ENCODE results near the gene RAB43.
"Not testable (repeated sequence)": the region's sequence is repeated elsewhere in the genome, so short reads cannot be mapped to it uniquely, and the experiment has no call there.

Gene RAB43

GRCh38 chr3:129121016-129121791 lies 400 bp downstream of the RAB43 start:
- Histone ChIP-seq H3K4me1 (ENCODE audit: control insufficient read depth in 1 of 2, insufficient read depth in 2 of 2, low read length in 2 of 2) (peaks cover 52 to 57% of the 10 kb centered on the region in 2 donors), H3K9ac (ENCODE audit: low read depth in 1 of 2, low read length in 2 of 2) (peak overlapping the region; percentile 65 to 86), H3K27ac (ENCODE audit: low read depth, low read length) (peak overlapping the region; percentile 76), H3K4me3 (ENCODE audit: low read depth in 1 of 2, low read length in 2 of 2) (peak overlapping the region; percentile 74 to 83), H3K27me3 (ENCODE audit: control insufficient read depth in 1 of 2, insufficient read depth in 2 of 2, low read length in 2 of 2) (no peaks in the 10 kb centered on the region), H3K36me3 (ENCODE audit: control insufficient read depth in 1 of 2, insufficient read depth in 2 of 2, low read length in 2 of 2) (peaks cover 3 to 4% of the 10 kb centered on the region in 2 donors), H3K9me3 (ENCODE audit: control insufficient read depth in 1 of 2, low read length in 2 of 2) (no peaks in the 10 kb centered on the region)

GRCh38 chr3:129120254-129121004 lies 1.2 kb downstream of the RAB43 start:
- Histone ChIP-seq H3K36me3 (ENCODE audit: control insufficient read depth in 1 of 2, insufficient read depth in 2 of 2, low read length in 2 of 2) (peaks cover 3 to 4% of the 10 kb centered on the region in 2 donors), H3K4me3 (ENCODE audit: low read depth in 1 of 2, low read length in 2 of 2) (peak overlapping the region; percentile 74 to 83), H3K27me3 (ENCODE audit: control insufficient read depth in 1 of 2, insufficient read depth in 2 of 2, low read length in 2 of 2) (no peaks in the 10 kb centered on the region), H3K9me3 (ENCODE audit: control insufficient read depth in 1 of 2, low read length in 2 of 2) (no peaks in the 10 kb centered on the region), H3K4me1 (ENCODE audit: control insufficient read depth in 1 of 2, insufficient read depth in 2 of 2, low read length in 2 of 2) (peaks cover 55 to 60% of the 10 kb centered on the region in 2 donors), H3K9ac (ENCODE audit: low read depth in 1 of 2, low read length in 2 of 2) (peak overlapping the region; percentile 65 to 86), H3K27ac (ENCODE audit: low read depth, low read length) (peak overlapping the region; percentile 76)

GRCh38 chr3:129119365-129120100 lies 2.1 kb downstream of the RAB43 start:
- Histone ChIP-seq H3K27me3 (ENCODE audit: control insufficient read depth in 1 of 2, insufficient read depth in 2 of 2, low read length in 2 of 2) (no peaks in the 10 kb centered on the region), H3K36me3 (ENCODE audit: control insufficient read depth in 1 of 2, insufficient read depth in 2 of 2, low read length in 2 of 2) (peaks cover 3 to 9% of the 10 kb centered on the region in 2 donors), H3K4me1 (ENCODE audit: control insufficient read depth in 1 of 2, insufficient read depth in 2 of 2, low read length in 2 of 2) (peaks cover 55 to 61% of the 10 kb centered on the region in 2 donors), H3K27ac (ENCODE audit: low read depth, low read length) (peak overlapping the region; percentile 76), H3K9me3 (ENCODE audit: control insufficient read depth in 1 of 2, low read length in 2 of 2) (no peaks in the 10 kb centered on the region), H3K9ac (ENCODE audit: low read depth in 1 of 2, low read length in 2 of 2) (peak overlapping the region; percentile 65 to 86), H3K4me3 (ENCODE audit: low read depth in 1 of 2, low read length in 2 of 2) (peak overlapping the region; percentile 74 to 83)

- H3K4me1 ChIP-seq (ENCODE audit: control insufficient read depth in 1 of 2, insufficient read depth in 2 of 2, low read length in 2 of 2): peaks cover 54 to 66% of the 10 kb centered on the region in 2 donors
- no peak overlapping the region for H3K27ac ChIP-seq (ENCODE audit: low read depth, low read length)
- H3K36me3 ChIP-seq (ENCODE audit: control insufficient read depth in 1 of 2, insufficient read depth in 2 of 2, low read length in 2 of 2): peaks cover 3 to 11% of the 10 kb centered on the region in 2 donors
- no peaks in the 10 kb centered on the region for H3K27me3 ChIP-seq (ENCODE audit: control insufficient read depth in 1 of 2, insufficient read depth in 2 of 2, low read length in 2 of 2)
- H3K9ac ChIP-seq (ENCODE audit: low read depth in 1 of 2, low read length in 2 of 2): peak overlapping the region in 1 of 2 donors; percentile 65
- no peaks in the 10 kb centered on the region for H3K9me3 ChIP-seq (ENCODE audit: control insufficient read depth in 1 of 2, low read length in 2 of 2)
- H3K4me3 ChIP-seq (ENCODE audit: low read depth in 1 of 2, low read length in 2 of 2): peak overlapping the region; percentile 74 to 83
Observed at GRCh38 chr3:129118745-129119144, 2.9 kb downstream of the RAB43 start.

- no peak overlapping the region for H3K4me3 ChIP-seq (ENCODE audit: low read depth in 1 of 2, low read length in 2 of 2)
- peaks cover 3 to 14% of the 10 kb centered on the region in 2 donors for H3K36me3 ChIP-seq (ENCODE audit: control insufficient read depth in 1 of 2, insufficient read depth in 2 of 2, low read length in 2 of 2)
- H3K9me3 ChIP-seq (ENCODE audit: control insufficient read depth in 1 of 2, low read length in 2 of 2): no peaks in the 10 kb centered on the region
- no peak overlapping the region for H3K9ac ChIP-seq (ENCODE audit: low read depth in 1 of 2, low read length in 2 of 2)
- H3K4me1 ChIP-seq (ENCODE audit: control insufficient read depth in 1 of 2, insufficient read depth in 2 of 2, low read length in 2 of 2): peaks cover 38 to 59% of the 10 kb centered on the region in 2 donors
- H3K27ac ChIP-seq (ENCODE audit: low read depth, low read length): no peak overlapping the region
- no peaks in the 10 kb centered on the region for H3K27me3 ChIP-seq (ENCODE audit: control insufficient read depth in 1 of 2, insufficient read depth in 2 of 2, low read length in 2 of 2)
Observed at GRCh38 chr3:129117134-129117533, 4.5 kb downstream of the RAB43 start.

GRCh38 chr3:129116482-129116946 lies 5.1 kb downstream of the RAB43 start:
- no peak overlapping the region for H3K27ac ChIP-seq (ENCODE audit: low read depth, low read length)
- H3K27me3 ChIP-seq (ENCODE audit: control insufficient read depth in 1 of 2, insufficient read depth in 2 of 2, low read length in 2 of 2): no peaks in the 10 kb centered on the region
- peak overlapping the region; percentile 7 to 31 for H3K4me3 ChIP-seq (ENCODE audit: low read depth in 1 of 2, low read length in 2 of 2)
- H3K4me1 ChIP-seq (ENCODE audit: control insufficient read depth in 1 of 2, insufficient read depth in 2 of 2, low read length in 2 of 2): peaks cover 38 to 59% of the 10 kb centered on the region in 2 donors
- no peaks in the 10 kb centered on the region for H3K9me3 ChIP-seq (ENCODE audit: control insufficient read depth in 1 of 2, low read length in 2 of 2)
- H3K36me3 ChIP-seq (ENCODE audit: control insufficient read depth in 1 of 2, insufficient read depth in 2 of 2, low read length in 2 of 2): peaks cover 3 to 14% of the 10 kb centered on the region in 2 donors
- H3K9ac ChIP-seq (ENCODE audit: low read depth in 1 of 2, low read length in 2 of 2): peak overlapping the region in 1 of 2 donors; percentile 40

- Histone ChIP-seq H3K9ac (ENCODE audit: low read depth in 1 of 2, low read length in 2 of 2) (peak overlapping the region in 1 of 2 donors; percentile 25), H3K9me3 (ENCODE audit: control insufficient read depth in 1 of 2, low read length in 2 of 2) (no peaks in the 10 kb centered on the region), H3K36me3 (ENCODE audit: control insufficient read depth in 1 of 2, insufficient read depth in 2 of 2, low read length in 2 of 2) (peaks cover 3 to 14% of the 10 kb centered on the region in 2 donors)
Observed at GRCh38 chr3:129114455-129114854, 7.1 kb downstream of the RAB43 start.

GRCh38 chr3:129112308-129113052 lies 9.1 kb downstream of the RAB43 start:
- peaks cover 3 to 17% of the 10 kb centered on the region in 2 donors for H3K36me3 ChIP-seq (ENCODE audit: control insufficient read depth in 1 of 2, insufficient read depth in 2 of 2, low read length in 2 of 2)
- no peaks in the 10 kb centered on the region for H3K9me3 ChIP-seq (ENCODE audit: control insufficient read depth in 1 of 2, low read length in 2 of 2)
- H3K27ac ChIP-seq (ENCODE audit: low read depth, low read length): no peak overlapping the region
- H3K4me3 ChIP-seq (ENCODE audit: low read depth in 1 of 2, low read length in 2 of 2): no peak overlapping the region
- no peak overlapping the region for H3K9ac ChIP-seq (ENCODE audit: low read depth in 1 of 2, low read length in 2 of 2)
- H3K27me3 ChIP-seq (ENCODE audit: control insufficient read depth in 1 of 2, insufficient read depth in 2 of 2, low read length in 2 of 2): no peaks in the 10 kb centered on the region
- H3K4me1 ChIP-seq (ENCODE audit: control insufficient read depth in 1 of 2, insufficient read depth in 2 of 2, low read length in 2 of 2): peaks cover 15 to 32% of the 10 kb centered on the region in 2 donors

More at GRCh38 chr3:129114455-129114854, 7.1 kb downstream of the RAB43 start:
- H3K4me3 ChIP-seq (ENCODE audit: low read depth in 1 of 2, low read length in 2 of 2): no peak overlapping the region
- H3K4me1 ChIP-seq (ENCODE audit: control insufficient read depth in 1 of 2, insufficient read depth in 2 of 2, low read length in 2 of 2): peaks cover 35 to 52% of the 10 kb centered on the region in 2 donors
- no peaks in the 10 kb centered on the region for H3K27me3 ChIP-seq (ENCODE audit: control insufficient read depth in 1 of 2, insufficient read depth in 2 of 2, low read length in 2 of 2)
- H3K27ac ChIP-seq (ENCODE audit: low read depth, low read length): no peak overlapping the region

GRCh38 chr3:129111076-129111780 lies 10.4 kb downstream of the RAB43 start:
- H3K36me3 ChIP-seq (ENCODE audit: control insufficient read depth in 1 of 2, insufficient read depth in 2 of 2, low read length in 2 of 2): peaks cover 4 to 21% of the 10 kb centered on the region in 2 donors
- H3K9me3 ChIP-seq (ENCODE audit: control insufficient read depth in 1 of 2, low read length in 2 of 2); H3K27ac ChIP-seq (ENCODE audit: low read depth, low read length): not testable (repeated sequence)

More at GRCh38 chr3:129111076-129111780, 10.4 kb downstream of the RAB43 start:
- H3K9ac ChIP-seq (ENCODE audit: low read depth in 1 of 2, low read length in 2 of 2); H3K4me3 ChIP-seq (ENCODE audit: low read depth in 1 of 2, low read length in 2 of 2); H3K27me3 ChIP-seq (ENCODE audit: control insufficient read depth in 1 of 2, insufficient read depth in 2 of 2, low read length in 2 of 2): not testable (repeated sequence)
- H3K4me1 ChIP-seq (ENCODE audit: control insufficient read depth in 1 of 2, insufficient read depth in 2 of 2, low read length in 2 of 2): peaks cover 4 to 28% of the 10 kb centered on the region in 2 donors
